Stimulated activated CD4-positive, alpha-beta T cell treated with anti-CD3 and anti-CD28 coated beads, Interleukin-1b, Interleukin-23, amount 100 ng/mL, for 4 hours (primary cell): Measurements from ENCODE around the gene EHD4.

Source experiments
- DNase-seq, 2 donors: peaks; one replicate each; pipeline ENCODE4 v3.0.0-alpha.2; 2020; ENCODE audit warnings: low read depth in 2 of 2

Gene EHD4

DNA sequence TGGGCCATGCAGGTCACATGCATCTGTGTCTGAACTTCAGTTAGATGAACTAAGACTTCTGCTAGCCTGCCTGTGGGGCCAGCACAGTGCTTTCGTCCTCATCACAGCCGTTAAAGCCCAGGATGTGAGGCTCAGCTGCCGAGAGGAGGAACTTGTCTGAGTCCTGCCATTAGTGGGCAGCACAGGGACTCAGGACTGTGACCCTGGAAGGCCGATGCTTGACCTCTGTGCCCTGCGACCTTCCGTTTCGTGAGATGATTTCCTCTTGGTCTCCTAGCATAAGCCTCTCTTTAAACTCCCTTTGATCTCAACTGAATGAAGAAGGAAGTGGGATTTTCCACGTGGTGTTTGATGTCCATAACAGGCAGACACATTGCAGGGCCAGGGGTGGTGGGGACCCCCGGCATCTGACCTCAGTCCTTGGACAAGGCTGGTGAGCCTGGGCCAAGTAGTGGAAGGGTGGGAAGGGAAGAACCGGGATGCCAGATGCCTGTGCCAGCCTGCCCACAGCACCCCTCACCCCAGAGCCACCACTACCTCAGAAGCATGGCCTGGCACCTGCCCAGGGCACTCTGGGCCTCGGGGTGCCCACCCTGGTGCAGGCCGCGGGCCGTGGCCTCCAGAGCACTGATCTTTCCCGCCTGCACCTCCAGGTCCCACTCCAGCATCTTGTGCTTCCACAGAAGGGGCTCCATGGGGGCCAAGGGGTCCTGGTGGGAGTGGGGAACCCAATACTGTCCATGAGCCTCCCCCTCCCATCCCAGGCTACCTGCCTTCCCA, 112.1 kb downstream of the EHD4 start:
- DNase-seq = no peak

DNA sequence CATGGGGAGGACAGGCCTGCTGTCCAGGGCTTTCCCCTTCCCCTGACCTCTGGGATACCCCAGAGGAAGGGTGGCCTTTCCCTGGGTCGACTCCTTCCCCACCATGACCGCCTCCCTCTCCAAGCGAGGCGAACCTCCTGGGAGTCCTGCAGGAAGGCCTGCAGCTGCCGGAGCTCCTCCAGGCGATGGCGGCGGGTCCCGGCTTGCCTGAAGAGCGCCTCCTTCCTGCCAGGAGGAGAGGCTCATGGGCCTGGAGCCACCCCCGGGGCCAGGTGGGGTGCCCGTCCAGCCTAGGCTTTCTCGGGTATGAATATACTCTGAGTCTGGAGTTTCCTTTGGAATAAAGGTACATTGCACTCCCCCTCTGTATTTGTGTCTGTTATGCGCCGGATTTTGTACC, 113.6 kb downstream of the EHD4 start:
- DNase-seq = no peak

DNA sequence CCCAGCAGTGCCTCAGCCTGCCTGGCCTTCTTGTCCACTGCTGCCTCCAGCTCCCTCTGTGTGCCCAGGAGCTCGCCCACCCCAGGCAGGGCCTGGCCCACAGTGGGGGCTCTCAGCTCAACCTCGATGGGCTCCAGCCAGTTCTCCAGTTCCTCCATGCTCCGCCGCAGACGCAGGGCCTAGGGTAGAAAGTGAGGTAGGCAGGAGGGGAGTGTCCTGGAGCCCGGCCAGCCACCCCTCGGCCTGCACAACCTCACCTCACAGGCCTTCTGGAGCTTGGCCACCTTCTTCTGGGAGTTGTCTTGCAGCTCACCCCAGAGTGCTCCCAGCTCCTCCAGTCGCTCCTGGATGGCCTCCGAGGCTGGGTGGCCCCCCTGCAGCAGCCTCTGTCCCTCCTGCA, 115.0 kb downstream of the EHD4 start:
- DNase-seq = no peak

DNA sequence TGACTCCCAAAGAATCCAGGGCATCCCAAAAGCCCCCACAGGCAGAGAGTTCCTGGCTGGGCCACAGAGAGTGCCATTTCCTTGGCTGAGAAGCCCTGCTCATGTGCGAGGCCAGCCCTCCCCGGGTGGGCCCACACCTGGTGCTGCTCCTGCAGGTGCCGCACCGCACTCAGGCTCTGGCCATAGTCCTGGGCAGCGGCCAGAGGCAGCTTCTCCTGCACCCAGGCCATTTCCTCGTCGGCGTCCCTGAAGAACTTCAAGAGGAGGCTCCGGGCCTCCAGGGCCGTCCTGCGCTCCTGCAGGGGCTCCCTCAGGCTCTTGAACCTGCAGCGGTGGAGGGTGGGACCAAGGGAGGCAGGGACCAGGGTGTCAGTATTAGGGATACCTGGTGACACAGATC, 115.6 kb downstream of the EHD4 start:
- no peak for DNase-seq

DNA sequence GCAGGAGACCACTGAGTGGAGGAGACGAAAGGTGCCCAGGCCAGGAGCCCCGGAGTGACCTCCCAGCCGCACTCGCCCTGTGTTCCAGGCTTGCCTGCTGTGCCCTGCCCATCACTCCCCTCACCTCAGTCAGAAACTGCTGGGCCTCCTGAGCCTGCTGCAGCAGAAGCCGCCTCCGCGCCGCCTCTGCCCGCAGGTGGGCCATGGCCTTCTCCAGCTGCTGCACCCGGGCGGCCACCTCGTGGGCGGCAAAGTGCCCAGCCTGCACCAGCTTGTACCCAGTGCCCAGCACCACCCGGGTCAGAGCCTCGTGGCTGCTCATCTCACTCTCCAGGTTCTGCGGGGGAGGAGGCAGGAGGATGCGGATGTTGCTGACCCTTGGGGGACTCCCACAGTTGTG, 116.1 kb downstream of the EHD4 start:
- DNase-seq = no peak

DNA sequence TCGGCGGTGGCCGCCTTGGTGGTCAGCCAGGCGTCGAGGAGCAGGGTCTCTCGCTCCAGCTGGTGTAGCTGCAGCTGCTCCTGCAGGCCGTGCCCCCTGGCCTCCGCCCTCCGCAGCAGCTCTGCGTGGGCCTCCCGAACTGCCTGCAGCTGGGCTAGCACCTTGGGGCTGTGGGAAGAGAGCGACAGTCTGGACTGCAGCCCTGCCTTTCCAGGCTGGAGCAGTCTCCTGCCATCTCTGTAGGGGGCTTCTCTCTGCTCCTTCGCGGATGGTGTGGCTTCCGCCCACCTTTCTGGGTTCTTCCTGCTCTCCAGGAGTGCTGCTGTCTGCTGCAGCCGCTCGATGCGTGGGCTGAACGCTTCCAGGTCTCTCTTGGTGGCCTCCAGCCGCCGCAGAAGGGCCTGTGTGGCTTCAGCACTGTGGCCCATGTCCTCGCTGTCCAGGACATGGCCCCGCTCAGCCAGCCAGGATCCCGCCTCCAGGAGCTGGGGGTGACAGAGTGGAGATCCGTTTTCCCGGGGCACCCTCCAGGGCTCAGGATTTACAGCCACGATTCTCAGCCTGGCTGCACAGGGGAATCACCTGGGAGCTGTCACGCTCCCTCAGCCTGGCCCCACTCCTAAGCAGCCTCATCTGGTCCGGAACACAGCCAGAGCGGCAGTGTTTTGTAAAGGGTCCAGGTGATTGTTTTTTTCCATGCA, 116.9 kb downstream of the EHD4 start:
- no peak for DNase-seq

DNA sequence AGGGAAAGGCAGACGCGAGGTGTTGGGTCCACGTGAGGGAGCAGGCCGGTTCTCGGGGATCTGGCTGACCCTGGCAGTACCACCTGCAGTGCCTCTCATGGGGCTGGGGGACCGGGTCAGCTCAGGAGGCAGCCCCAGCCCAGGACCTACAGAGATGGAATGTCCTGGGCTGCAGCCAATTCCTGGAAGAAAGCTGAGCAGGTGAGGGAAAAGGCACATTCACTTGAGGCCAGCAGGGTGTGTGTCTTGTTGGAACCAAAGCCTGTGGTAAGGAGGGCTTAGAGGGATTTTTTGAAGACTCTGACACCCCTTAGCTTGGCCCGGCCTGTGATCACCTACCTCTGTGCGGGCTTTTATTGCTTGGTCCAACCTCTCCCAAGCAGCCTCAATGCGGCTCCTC, 117.9 kb downstream of the EHD4 start:
- no peak for DNase-seq

DNA sequence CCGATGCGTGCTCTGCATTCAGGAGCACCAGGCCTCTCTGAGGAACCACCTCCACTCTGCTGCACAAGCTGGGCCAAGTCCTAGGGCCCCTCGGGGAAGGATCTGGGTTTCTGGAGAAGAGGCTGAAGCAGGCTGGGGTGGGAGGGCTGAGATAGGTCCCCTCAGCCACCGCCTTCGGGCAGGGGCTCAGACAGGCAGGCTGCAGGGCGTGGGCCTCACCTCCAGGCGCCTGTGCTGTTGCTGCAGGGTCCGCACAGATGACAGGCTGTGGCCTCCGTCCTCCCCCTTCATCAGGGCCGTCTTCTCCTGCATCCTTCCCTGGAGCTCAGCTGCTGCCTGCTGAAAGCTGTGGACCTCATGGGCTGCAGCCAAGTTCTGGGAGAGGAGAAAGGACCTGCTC, 118.5 kb downstream of the EHD4 start:
- DNase-seq = no peak

DNA sequence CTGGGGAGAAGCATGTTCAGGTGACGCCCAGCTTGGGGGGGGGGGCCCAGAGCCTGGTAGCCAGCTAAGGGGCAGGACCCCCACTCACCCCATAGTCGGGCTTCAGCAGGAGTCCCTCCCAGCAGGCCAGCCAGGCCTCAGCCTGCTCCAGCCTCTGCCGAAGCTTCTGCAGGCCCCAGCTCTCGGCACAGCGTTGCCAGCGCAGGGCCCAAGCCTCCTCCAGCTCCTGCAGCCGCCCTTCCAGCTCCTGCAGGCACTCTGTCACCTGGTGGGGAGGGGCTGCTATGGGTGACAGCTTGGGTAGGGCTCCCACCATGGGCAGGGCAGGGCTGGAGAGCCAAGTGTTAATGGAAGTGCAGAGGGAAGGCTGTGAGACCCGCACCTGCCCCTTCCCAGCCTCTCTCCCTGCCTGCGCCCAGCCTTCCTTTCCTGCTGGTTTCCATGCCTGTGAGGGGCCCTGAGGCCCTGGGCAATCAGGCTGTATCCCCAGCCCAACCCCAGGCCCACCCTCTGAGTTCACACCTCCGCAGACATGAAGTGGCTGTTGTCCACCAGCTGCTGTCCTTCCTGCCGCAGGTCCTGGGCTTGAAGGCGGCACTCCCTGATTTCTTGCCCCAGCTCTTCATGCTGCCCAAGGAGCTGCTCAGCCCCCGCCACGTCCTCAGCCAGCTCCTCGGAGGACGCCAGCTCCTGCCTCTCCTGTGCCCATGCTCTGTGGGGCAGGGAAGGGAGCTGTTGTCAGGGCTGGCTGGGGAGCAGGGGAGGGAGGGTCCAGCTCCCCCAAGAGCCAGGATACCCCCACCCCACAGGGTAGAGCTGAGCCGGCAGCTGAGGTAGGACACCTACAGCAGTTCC, 119.4 kb downstream of the EHD4 start:
- DNase-seq = no peak

DNA sequence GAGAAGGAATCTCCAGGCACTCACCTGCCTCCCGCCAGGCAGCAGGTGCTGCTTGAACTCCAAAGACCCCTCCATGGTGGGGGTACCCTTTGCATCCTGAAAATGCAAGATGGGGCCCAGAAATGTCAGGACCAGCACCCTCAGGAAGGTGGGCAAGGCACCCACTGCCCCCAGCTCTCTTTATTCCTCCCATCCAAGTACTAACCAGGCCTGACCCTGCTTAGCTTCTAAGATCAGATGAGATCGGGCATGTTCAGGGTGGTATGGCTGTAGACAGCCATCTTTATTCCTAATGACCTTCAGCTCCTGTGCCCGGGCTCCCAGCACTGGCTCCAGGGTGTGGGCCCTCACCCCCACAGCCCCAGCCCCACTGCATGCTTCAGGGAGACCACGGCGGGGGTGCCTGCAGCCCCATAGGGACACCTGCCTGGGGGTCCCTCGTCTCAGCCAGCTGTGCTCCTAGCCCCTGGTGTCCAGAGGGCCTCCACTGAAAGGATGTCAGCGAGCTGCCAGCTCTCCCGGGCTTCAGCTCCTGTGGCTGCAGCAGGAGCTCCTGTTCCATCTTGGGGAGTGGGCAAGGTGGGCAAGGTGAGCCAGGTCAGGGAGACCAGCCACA, 120.5 kb downstream of the EHD4 start:
- no peak for DNase-seq

DNA sequence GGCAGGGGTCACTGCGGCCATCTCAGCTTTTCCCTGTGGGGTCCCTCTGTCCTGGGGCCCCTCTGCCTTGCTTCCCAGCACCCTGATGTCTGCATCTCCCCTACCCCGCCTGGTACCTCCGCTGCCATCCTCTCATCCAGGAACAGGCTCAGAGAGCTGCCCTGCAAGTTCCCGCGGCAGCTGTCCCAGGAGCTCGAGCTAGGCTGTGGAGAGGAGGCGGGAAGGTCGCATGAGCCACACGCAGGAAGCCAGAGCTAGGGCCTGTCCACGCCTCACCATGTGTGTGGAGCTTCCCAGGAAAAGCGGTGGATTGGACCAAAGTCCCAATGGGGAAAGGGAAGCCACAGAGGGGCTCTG, 121.2 kb downstream of the EHD4 start:
- no peak for DNase-seq

DNA sequence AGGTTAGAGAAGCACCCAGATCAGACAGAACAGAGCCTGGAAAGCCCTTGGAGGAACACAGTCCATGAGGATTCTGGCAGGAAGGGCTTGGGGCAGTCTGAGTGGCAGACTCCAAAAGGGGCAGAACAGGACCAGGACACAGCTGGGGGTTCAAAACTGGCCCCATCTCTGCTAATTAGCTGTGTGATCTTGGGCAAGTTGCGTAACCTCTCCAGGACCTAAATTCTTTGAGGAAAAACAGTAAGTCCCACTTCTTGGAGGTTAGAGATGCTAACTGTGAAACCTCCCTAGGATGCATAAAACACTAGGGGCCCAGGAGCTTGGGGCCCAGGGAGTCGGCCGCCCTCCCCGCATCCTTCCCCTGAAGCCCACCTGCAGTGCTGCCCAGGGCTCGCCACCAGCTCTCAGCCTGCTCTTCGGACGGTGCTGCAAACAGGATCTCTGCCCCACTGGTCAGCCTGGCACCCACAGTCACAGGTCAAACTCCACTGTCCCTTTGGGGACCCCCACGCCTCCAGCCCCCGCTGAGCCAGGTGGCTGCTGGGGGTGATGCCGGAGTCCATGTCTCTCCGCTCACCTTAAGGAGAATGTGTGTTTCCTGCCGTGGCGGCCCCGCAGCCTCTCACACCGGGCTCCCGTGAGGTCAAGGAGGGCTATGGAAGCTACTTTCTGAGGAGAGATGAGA, 121.7 kb downstream of the EHD4 start:
- no peak for DNase-seq

DNA sequence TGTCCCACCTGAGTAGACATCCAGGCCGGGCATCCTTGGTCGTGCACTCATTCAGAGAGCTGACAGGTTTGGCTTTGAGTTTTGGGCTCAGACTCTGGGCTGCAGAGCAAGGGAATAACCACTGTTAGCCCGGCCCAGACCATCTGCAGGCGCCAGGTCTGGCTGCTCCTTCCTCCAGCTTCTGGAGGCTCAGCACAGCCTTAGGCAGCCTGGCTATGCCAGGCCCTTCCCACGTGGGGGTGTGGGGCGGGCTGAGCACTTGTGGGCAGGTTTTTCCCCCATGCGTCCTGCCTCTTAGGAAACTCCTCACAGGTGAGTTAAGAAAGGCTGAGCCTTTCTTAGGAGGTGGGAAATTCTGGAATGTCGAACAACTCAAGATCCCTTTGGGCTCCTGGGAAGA, 122.5 kb downstream of the EHD4 start:
- DNase-seq = no peak

DNA sequence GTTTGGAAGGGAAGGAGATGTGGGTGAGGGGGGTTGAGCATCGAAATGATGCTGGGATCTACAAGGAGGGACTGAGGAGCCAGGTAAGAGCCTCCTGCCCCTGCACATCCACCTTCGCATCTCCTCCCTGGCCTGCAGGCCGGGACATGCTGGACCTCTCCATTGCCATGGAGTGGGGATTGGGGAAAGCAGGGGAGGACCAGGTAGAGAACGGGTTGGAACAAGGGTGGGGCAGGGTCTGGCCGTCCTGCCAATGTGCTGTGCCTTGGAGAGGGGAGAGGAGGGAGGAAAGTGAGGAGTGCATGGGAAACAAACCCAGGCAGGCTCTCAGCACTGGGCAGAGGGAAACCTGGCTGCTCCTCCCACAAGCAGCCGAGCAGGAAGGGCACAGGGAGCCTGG, 123.2 kb downstream of the EHD4 start:
- no peak for DNase-seq

DNA sequence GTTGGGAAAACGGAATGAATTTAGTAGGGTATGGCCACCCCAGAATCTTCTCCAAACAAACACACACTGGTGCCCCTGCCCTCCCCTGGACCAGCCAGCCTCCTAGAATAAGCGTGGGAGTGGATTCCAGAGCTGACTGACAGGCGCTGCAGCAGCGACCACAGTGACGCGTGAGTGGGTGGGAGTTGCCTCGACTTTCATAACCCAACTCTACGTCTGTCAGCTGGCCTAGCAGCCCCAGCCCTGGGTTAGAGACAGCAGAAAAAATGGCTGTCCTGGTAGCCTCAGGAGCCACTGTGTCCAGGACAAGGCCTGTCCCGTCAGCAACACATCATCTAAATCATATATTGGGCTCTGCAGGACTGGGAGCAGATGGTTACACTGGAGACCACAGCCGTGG, 123.7 kb downstream of the EHD4 start:
- DNase-seq = peak in 1 of 2 donors; percentile 11

DNA sequence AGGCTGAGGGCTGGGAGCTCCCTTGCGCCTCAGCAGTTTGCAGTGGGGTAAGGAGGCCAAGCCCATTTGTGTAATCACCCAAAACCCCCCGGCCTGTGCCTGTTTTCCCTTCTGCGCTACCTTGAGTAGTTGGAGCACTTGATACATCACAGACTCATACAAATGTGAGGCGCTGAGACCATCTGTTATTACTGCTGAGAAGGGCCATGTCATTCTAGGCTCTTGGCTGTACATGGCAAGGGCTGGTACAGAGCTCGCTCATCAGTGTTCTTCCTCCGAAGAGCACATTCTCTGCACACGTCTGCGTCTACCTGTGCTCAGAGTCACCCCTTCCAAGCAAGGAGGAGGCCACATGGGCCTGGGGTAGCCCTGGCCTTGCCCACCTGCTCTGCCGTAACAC, 124.4 kb downstream of the EHD4 start:
- DNase-seq = no peak

DNA sequence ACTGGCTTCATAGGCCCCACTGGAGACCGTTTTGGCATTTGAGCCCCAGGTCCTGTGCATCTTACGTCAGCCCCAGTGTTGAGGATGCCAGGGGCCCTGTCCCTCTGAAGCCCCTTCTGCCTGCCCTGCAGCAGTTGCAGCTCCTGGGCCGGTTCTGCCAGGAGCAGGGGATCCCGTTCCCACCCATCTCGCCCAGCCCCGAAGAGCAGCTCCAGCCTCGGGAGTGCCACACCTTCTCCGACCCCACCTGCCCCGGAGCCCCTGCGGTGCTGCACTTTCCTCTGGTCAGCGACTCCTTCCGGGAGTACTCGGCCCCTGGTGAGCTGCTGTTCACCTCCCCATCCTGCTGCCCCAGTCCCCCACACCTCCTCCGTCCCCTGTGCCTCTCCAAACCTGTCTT, 125.2 kb downstream of the EHD4 start:
- no peak for DNase-seq
